Fibroblast of skin of abdomen (primary cell): Measurements from ENCODE around the gene MTNR1A.
A peak's percentile ranks its signal among the peaks of the same experiment; 100 is the strongest.
"Not testable (repeated sequence)": the region's sequence is repeated elsewhere in the genome, so short reads cannot be mapped to it uniquely, and the experiment has no call there.

ENCODE experiments used
- DNase-seq: peaks from one replicate; pipeline ENCODE4 v3.0.0-alpha.2; 2013

Gene MTNR1A

DNA sequence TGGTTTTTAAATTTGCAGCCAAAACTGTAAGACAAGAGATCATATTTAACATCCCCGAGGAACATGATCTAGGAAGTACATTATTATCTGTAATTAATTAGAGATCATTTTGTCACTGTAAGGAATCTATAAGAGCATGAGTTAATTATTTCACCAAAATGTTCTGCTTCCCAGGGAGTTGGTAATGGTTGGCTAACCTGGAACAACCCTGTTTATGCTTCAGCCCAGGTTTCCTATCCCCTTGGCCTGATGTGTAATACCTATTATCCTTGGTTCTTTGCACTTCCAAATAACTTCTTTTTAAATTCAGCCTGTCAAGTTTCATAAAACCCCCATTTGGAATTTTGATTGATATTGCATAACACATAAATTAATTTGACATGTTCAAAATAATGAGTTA lies 6.4 kb upstream of the MTNR1A start:
- DNase-seq, result no peak

DNA sequence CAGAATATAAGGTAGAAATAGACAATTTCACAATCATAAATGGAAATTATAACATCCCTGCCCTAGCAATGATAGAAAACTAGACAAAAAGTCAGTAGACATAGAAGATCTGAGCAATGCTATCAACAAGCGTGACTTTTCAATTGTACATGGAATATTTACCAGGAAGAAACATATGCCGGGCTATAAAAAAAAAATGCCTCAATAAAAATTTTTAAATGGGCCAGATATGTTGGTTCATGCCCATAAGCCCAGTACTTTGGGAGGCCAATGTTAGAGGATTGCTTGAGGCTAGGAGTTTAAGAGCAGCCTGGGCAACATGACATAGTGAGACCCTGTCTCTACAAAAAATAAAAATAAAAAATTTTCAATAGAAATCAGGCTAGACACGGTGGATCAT lies 5.3 kb upstream of the MTNR1A start:
- DNase-seq, result no peak

DNA sequence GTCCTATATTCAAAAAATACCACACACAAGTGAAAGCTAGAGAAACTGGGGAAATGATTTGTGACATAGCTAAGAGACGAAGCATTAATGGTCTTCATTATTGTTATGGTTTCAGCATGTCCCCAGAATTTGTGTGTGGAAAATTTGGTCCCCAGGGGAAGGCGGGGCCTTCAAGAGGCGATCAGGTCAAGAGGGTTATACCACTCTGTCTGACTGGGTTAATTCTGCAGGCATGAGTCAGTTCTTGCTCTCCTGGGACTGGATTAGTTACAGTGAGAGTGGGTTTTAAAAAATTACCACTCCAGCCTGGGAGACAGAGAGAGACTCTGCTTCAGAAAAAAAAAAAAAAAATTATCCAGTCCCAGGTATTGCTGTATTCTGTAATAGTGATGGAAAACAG lies 2.1 kb upstream of the MTNR1A start:
- DNase-seq, result peak; percentile 72

DNA sequence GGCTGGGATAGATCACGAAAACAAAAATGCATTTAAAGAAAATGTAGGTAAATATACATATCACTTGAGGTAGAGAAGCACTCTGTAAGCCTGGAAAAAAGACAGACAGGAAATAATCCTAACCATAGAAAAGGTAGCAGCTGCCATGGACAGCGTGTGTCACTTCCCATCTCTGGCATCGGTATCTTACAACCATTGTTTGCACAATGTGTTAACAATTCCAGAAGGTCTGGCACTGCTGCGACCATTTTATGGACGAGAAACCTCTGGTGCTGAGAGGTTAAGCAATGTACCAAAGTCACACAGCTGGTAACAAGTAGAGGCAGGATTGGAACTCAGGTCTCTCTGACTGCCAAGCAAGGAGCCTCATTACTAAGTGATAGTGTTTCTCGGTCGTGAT lies 1.7 kb upstream of the MTNR1A start:
- no peak for DNase-seq

DNA sequence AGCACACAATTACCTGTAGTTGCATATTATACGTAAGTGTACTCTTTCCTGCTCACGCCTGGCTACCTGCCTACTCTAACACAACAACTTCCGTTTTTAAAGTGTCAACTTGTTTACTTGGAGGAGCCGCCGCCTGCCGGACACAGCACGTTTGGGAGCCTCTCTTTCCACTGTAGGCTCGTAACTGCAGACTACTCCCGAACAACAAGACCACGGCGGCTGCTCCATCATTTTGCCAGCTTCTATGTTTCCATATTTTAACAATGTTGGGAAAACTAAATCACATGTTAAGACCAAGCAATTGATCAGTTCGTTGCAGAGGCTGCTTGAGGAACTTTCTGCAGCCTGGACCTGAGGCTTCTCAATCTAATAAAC lies 841 bp downstream of the MTNR1A start:
- peak; percentile 11 for DNase-seq

DNA sequence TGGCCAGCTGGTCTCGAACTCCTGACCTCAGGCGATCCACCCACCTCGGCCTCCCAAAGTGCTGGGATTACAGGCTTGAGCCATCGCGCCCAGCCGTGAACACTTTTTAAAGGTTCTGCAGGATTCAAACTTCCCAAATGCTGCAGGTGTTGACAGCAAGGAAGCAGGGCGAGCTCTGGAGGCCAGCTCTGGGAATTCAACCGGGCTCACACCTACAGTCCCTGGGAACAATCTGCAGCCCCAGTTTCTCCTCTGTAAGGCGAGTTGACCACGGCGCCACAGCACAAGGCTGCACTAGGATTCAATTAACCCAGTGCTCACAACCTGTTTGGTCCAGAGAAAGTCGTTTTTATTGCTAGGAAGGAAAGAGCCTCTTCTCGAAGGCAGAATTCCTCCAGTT lies 1.6 kb downstream of the MTNR1A start:
- DNase-seq, result no peak

DNA sequence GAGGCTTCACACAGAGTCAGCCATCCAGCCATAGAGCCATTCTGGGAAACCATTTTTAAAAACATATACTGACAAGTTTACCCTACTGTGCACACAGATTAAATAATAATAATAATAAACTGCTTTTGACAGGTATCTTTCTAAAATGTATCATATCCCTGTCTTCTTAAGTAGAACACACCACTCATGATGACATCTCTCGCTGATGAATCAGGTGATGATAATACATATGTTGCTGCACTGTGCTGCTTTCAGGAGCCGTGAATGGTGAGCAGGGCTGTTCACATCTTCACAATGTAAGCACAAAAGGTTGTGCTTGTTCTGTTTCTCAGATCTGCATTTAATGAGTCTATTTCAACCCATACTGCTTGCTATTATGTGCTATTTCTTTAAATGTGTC lies 3.5 kb downstream of the MTNR1A start:
- DNase-seq, result no peak

DNA sequence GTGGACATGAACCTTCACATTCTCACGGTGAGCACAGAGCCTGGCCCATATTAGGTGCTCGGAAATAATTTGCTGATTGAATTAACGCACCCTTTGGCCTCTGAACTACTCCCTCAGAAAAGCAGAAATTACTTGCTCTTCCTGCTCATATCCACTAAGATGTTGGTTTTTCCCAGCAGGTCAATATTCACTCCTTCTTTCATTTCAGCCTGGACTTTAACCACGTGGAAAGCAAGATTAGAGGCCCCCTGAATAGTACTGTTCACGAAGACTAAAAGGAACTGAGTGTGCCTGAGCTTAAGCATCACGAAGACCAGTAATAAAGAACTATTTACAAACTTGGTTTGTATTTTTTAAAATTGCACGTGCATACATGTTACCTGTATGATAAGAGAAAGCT lies 9.9 kb downstream of the MTNR1A start:
- DNase-seq, result no peak

DNA sequence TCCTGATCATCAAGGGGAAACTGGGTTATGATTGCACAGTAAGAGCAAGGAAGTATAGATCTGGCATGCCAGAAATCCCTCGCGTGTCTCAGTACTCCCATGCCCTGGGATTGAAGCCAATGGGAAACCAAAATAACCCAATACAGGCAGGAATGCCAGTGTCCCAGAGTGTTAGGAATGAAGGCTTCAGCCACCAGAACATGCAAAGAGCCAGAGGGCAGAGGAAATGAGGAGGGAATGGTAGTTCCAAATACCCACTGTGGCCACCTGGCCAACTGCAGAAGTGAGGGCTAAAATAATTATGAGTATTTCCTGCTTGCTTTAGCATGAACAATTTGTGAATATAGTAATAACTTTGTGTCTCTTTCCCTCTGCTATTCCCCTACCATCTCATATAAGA lies 12.2 kb downstream of the MTNR1A start:
- DNase-seq, result no peak

DNA sequence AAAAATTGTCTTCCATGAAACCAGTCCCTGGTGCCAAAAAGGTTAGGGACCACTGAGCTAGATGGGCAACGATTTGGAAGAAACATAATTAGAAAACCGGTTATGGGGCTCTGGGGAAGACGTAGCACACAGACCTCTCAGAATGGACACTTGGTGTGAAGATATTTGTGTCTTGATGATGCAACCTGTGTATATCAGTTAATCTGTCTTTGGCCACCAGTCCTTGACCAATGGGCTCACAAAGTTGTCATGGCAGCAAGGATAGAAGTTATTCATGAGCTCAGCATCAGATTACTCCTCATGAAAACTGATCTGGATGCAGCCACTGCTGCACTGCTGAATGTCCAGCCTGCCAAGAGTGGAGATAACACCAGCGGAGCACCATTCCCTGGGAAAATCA lies 13.6 kb downstream of the MTNR1A start:
- no peak for DNase-seq

DNA sequence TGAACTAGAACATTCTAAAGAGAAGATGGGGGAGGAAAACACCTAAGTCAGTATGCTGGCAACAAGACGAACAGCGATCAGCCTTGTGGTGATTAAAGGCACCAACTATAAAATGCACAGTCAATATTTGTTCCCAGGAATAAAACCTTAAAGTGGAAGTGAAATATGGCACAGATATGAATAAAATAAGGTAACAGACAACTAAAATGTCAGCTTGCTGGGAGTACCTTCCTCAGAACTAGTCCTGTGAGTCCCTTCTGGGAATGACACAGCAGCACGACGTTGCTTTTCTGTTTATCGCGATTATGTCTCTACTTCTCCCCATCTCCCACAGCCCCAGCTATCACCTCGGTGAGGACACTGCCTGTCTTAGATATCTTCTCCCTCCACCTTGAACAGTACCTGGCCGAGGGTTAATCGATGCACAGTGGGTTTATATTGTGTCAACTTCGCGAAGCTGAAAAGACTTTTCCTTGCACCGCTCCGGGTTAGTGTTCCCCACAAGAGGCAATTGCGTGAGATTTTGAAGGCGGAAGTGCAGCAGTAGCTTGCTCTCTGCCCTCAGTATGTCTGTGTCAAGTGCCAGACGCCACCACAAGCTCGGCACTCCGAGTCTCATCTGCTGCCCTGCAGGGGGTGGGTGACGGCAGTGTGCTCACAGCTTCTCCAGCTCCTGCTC lies 17.4 kb downstream of the MTNR1A start:
- no peak for DNase-seq

DNA sequence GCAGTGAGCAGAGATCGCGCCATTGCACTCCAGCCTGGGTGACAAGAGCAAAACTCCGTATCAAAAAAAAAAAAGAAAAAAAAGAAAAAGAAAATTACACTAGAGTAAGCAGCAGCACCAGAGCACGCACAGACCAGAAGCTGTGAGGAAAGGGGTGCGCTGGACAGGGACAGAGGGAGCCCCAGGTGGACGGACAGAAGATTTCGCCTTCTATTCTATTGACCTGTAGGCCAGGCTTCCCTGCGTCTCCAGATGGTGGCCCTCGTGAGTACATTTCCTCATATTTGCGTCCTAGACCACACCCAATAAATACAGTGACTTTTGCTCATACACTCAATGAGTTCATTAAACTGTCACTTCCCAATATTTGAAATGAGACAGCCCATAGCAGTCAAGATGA lies 19.1 kb downstream of the MTNR1A start:
- no peak for DNase-seq

DNA sequence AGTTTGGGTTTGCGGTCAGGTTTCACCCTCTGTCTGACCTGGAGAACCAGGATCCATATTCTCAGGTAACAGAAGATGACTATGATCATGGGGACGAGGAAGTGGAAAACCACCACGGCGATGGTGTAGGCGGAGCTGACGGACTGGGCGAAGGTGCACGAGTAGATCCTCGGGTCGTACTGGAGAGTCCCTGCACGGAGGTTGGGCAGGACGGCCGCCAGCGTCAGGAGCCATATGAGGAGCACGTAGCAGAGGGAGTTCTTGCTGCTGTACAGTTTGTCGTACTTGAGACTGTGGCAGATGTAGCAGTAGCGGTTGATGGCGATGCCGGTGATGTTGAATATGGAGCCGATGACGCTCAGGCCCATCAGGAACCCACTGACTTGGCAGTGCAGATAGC lies 21.3 kb downstream of the MTNR1A start:
- DNase-seq, result no peak

DNA sequence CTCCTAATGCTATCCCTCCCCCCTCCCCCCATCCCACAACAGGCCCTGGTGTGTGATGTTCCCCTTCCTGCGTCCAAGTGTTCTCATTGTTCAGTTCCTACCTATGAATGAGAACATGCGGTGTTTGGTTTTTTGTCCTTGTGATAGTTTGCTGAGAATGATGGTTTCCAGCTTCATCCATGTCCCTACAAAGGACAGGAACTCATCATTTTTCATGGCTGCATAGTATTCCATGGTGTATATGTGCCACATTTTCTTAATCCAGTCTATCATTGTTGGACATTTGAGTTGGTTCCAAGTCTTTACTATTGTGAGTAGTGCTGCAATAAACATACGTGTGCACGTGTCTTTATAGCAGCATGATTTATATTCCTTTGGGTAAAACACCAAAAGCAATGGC lies 31.4 kb downstream of the MTNR1A start:
- not testable (repeated sequence) for DNase-seq

DNA sequence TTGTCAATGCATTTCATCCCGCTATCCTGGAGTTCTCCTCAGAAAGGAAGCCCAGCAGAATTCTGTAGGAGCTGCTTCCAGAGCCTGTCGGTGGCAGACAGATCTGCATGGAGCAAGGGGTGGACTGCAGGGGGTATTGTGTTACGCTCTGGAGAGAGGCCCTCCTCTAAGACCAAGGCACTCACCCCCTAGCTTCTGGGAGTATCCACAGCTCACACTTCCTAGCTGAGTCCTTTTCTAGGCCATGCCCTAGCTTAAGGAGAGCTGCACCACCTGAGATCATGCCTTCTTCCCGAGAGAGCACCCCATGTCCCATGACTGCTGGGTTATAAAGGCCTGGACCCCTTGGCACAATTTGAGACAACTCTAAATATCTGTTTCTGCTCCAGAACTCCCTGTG lies 39.1 kb downstream of the MTNR1A start:
- no peak for DNase-seq

DNA sequence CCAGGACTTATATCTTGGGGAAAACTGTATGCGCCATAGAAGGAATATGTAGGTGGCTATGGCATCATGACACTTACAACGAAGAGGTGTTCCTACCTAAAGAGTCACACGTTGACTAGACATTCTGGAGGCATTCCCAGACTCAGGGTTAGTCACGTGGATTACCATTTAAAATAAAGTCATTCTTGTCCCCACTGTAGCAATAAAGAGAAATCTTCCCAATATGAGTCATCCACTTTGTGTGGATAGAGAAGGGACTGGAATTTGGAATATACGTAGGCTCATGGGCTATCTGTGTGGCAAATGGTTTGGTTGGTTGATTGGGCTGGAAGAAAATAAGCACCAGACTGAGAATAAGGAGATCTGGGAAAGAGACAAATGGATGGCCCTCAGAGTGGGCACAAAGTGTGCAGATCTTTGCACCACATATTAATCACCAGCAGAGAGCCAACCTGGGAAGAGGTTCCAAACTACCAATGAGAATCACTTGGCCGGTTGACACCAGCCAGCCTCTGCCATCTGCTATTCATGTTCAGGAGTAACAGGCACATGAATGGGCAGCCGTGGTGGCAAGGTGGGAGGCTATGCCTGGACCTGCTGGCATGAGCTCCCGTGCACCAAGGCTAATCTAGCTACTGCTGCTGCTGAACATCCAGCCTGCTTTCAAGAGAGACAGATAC lies 41.0 kb downstream of the MTNR1A start:
- DNase-seq, result no peak

DNA sequence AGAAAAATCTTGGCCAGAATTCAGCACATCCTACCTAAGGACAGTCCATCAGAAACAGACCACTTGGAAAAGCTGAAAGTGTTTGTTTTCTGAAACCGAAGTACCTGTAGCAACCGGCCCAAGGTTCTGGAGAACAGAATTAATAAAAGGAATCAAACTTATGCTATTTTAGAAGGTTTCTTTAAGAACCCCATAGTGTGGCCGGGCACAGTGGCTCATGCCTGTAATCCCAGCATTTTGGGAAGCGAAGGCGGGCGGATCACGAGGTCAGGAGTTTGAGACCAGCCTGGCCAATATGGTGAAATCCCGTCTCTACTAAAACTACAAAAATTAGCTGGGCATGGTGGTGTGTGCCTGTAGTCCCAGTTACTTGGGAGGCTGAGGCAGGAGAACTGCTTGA lies 50.6 kb downstream of the MTNR1A start:
- not testable (repeated sequence) for DNase-seq

DNA sequence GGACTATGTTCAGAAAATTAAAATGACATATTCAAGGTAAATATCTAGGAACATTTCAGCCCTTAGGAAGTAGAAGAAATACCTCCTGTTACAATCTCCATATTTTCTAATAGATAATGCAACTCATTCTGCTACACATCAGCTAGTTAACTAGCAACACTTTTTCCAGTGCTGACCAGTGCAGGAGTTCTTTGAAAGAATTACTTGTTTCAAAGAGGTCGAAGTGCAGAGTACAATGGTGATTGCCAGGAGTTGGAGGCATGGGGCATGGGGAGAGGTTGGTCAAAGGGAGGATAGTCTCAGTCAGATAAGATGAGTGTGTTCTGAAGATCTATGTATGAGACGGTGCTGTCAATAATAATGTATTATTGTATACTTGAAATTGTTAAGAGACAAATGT lies 53.1 kb downstream of the MTNR1A start:
- no peak for DNase-seq

DNA sequence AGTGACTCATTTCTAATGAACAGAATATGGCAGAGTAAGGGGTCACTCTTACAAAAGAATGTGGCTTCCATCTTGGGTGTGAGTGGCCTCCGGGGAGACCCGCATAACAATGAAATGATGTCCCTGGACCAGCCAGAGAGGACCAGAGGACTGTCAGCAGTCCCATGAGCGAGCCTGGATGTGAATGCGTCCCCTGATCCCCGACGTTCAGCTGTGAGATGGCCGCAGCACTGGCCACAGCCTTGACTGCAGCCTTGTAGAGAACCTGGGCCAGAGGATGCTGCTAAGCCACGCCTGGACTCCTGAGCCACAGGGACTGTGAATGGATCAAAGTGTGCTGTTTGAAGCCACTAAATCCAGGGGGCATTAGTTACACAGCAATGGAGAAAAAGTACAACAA lies 53.8 kb downstream of the MTNR1A start:
- DNase-seq, result no peak

DNA sequence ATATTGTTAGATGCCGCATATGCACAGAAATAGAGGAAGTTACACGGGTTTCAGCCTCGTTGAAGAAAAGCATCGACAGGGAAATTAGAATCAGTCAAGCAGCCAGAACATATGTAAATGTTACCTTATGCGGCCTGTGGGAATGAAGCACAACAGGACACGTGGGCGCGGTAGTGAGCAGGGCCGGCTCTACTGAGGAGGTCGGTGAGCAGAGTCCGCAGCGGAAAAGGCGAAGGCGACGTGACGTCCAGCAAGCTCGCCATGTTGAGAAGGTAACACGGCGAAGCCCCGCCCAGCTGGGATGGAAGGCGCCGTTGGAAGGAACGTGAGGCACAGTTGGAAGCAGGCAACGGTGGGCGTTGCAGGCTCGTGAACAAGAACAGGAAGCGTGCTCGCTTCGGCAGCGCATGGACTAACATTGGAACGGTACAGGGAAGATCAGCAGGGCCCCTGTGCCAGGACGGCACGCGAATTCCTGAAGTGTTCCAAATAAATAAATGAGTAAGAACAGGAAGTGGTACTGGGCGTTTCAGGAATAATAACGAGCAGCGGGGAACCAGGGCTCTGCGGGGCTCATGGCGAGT lies 54.6 kb downstream of the MTNR1A start:
- DNase-seq, result no peak

DNA sequence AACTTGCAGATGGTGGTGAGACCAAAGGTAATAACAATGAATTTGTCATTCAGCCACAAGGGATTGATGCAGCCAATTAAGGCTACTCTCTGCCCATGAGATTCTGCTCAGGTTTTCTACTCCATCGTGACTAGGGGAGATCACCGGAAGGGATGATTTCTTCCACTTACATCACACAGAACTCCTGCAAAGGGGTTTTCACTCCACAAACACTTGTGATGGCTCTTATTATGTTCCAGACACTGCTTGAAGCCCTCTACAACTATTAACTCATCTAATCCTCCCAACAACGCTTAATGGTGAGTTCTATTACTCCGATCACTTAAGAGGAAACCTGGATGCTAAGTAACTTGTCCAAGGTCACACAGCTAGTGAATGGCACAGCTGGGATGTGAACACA lies 55.9 kb downstream of the MTNR1A start:
- DNase-seq, result no peak

DNA sequence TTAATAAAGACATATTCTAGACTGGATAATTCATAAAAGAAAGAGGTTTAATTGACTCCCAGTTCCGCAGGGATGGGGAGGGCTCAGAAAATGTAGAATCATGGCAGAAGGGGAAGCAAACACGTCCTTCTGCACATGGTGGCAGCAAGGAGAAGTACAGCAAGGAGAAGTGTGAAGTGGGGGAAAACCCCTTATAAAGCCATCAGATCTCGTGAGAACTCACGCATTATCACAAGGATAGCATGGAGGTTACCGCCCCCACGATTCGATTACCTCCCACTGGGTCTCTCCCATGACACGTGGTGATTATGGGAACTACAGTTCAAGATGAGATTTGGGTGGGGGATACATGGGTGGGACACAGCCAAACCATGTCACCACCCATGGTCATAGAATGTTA lies 58.3 kb downstream of the MTNR1A start:
- no peak for DNase-seq

DNA sequence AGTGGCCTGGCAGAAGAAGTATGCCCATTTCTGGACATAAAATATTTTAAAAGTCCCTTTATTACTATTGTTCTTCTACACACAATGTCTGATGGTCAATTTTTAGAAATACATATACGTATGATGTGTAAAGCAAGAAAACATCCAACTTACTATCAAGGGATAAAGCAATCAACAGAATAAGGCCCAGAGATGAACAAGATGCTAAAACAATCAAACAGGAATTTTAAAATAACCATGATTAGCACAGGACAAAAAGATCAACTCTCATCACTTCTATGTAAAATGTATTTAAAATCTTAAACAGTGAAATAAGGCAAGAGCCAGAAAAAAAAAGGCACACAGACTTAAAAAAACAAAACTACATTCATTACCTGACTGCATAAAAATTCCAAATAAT lies 60.9 kb downstream of the MTNR1A start:
- DNase-seq, result no peak

DNA sequence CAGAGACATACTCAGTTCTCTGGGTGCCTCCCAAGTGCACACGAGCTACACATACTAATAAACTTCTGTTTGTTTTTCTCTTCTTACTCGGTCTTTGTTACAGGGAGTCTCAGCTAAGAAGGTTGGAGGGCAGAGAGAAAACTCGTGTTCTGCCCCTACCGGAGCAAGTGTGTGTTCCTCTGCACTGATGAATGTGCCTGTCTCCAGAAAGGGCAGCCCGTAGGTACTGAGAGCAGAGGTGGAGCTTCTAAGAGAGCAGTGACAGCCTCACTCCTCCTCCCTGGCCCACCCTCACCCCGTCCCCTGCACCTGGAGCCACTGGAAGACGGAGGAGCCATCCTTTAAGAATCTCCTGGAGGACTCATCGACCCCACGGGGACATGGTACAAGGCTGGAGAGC lies 67.6 kb downstream of the MTNR1A start:
- DNase-seq, result no peak

DNA sequence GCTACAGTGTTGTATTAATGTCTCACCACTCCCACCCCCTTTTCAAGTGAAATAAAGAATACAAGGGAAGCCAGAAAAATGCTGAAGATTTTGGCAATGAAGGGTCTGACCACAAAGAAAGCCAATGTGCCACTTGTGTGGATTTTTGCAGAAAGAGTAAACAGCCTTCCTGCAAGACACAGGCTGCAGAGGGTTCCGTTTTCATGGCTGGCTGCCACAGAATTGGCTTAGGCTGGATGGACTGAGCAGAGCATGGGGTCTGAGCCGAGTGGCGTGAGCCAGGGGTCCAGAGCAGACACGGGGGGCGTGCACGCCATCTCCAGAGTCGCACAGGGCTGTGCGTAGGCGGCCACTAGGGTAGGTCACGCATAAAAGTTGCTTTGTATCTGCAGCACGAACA lies 69.2 kb downstream of the MTNR1A start:
- DNase-seq, result peak; percentile 40
